ENCODE results near the gene ATP10B.
"Not testable (repeated sequence)": the region's sequence is repeated elsewhere in the genome, so short reads cannot be mapped to it uniquely, and the experiment has no call there.

ATP10B gene, protein sequence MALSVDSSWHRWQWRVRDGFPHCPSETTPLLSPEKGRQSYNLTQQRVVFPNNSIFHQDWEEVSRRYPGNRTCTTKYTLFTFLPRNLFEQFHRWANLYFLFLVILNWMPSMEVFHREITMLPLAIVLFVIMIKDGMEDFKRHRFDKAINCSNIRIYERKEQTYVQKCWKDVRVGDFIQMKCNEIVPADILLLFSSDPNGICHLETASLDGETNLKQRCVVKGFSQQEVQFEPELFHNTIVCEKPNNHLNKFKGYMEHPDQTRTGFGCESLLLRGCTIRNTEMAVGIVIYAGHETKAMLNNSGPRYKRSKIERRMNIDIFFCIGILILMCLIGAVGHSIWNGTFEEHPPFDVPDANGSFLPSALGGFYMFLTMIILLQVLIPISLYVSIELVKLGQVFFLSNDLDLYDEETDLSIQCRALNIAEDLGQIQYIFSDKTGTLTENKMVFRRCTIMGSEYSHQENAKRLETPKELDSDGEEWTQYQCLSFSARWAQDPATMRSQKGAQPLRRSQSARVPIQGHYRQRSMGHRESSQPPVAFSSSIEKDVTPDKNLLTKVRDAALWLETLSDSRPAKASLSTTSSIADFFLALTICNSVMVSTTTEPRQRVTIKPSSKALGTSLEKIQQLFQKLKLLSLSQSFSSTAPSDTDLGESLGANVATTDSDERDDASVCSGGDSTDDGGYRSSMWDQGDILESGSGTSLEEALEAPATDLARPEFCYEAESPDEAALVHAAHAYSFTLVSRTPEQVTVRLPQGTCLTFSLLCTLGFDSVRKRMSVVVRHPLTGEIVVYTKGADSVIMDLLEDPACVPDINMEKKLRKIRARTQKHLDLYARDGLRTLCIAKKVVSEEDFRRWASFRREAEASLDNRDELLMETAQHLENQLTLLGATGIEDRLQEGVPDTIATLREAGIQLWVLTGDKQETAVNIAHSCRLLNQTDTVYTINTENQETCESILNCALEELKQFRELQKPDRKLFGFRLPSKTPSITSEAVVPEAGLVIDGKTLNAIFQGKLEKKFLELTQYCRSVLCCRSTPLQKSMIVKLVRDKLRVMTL (N-terminal part only)

DNA sequence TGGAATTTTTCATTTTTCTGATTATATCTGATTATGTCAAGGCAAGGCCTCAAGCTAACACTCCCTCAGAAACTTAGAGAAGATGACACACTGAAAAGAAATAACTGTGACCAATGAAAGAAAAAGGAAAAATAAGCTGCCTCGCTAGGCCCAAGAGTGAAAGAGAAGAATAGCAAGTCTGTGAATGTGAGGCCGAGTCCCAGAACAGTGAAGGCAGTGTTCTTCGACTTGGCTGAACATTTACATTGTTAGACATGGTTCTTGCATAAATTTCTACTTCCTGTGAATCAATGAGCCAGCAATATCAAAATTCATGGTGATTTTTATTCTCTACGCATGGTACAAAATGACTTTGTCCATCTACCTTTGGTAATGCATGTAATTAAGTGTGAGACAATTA lies at the start of gene ATP10B:
Gene ATP10B, minus strand, starts transcription at position 163 of the 400 bp plus-strand sequence. CDS start 164,137 bp downstream, outside the sequence.
- DNase-seq (ENCODE audit: low read depth in 2 of 2): no peak

DNA sequence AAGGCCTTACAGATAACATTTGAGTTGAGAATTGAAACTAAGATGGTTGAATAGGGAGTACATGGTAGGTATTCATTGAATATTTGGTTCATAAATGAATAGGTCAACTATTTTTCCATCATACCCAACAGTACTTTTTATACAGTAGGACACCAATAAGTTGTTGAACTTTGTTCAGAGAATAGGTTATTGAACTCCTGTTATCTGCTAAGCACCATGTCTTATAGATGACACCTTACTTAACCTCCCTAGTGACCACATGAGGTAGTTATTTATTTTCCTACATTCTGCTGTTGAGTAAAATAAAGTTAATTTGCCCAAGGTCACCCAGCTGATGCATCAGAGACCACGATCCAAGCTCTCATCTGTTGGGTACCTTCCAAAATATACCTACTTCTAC lies 49.6 kb upstream of the ATP10B start:
- no peak for DNase-seq (ENCODE audit: low read depth in 2 of 2)

DNA sequence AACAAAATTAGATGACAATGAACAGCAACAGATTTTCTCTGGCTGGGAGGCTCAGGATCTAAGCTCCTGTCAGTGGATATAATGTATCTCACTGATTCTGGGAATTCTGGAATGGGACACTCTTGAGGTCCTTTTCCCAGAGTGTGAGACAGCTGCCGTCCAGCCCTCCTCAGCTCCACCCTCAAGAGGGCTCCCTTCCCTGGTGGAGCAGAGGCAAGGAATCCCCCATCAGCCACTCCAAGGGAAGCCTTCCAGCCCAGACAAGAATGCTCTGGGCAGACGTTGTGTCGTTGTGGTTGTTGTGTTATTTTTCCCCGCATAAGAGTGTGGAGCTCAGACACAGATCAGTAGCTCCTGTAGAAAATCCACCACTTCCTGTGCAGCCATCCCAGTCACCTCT lies 47.7 kb upstream of the ATP10B start:
- no peak for DNase-seq (ENCODE audit: low read depth in 2 of 2)

DNA sequence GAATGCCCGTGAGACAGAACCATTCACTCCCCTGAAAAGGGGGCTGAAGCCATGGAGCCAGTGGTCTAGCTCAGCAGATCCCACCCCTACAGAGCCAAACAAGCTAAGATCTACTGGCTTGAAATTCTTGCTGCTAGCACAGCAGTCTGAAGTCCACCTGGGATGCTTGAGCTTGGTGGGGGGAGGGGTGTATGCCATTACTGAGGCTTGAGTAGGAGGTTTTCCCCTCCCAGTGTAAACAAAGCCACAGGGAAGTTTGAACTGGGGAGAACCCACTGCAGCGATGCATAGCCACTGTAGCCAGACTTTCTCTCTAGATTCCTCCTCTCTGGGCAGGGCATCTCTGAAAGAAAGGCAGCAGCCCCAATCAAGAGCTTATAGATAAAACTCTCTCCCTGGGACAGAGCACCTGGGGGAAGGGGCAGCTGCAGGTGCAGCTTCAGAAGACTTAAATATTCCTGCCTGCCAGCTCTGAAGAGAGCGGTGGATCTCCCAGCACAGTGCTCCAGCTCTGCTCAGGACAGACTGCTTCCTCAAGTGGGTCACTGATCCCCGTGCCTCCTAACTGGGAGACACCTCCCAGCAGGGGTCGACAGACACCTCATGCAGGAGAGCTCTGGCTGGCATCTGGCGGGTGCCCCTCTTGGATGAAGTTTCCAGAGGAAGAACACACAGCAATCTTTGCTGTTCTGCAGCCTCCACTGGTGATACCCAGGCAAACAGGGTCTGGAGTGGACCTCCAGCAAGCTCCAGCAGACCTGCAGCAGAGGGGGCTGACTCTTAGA lies 41.4 kb upstream of the ATP10B start:
- DNase-seq (ENCODE audit: low read depth in 2 of 2): not testable (repeated sequence)

DNA sequence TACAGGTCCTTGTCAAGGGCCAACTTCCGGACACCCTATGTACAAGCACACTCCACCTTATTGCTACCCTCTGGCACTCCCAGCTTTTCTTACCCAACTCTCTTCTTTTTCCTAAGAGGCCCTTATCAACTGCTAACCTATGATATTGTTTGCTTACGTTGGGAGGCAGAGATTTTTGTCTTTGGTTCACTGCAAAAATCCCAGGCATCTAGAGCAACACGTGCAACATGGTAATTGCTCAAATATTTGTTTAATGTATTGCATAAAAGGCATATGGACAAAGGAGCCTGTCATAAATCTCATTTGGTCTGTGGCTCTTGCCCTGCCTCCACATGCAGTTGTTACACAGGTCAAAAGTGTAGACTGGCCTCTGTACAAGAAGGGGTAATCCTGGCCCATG lies 35.8 kb upstream of the ATP10B start:
- DNase-seq (ENCODE audit: low read depth in 2 of 2): no peak

DNA sequence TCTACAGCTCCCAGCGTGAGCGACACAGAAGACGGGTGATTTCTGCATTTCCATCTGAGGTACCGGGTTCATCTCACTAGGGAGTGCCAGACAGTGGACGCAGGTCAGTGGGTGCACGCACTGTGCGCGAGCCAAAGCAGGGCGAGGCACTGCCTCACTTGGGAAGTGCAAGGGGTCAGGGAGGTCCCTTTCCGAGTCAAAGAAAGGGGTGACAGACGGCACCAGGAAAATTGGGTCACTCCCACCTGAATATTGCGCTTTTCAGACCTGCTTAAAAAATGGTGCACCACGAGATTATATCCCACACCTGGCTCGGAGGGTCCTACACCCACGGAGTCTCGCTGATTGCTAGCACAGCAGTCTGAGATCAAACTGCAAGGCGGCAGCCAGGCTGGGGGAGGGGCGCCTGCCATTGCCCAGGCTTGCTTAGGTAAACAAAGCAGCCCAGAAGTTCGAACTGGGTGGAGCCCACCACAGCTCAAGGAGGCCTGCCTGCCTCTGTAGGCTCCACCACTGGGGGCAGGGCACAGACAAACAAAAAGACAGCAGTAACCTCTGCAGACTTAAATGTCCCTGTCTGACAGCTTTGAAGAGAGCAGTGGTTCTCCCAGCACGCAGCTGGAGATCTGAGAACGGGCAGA lies 21.7 kb upstream of the ATP10B start:
- DNase-seq (ENCODE audit: low read depth in 2 of 2): not testable (repeated sequence)

DNA sequence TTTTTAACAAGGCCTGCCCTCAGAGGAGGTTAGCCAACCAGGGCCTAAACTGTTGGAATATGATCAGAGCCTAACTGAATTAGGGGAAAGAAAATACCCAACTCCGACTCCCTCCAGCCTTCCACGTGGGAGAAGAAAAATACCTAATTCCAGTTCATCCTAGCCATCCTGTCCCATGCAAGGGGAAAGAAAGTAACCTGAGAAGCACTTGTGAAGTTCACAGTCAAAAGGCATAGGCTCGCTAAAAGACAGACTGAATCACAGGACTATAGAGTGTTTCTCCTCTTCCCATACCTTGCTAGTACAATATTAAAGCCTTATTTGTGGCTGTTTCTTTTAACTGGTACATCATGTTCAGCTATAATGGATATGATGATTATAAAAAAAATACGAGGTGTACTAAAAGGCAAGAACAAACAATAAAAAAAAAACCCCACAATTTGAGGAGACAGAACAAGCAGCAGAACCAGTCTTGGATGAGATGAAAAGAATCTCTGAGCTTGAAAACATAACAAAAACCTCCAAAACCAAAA lies 18.0 kb upstream of the ATP10B start:
- DNase-seq (ENCODE audit: low read depth in 2 of 2): no peak

DNA sequence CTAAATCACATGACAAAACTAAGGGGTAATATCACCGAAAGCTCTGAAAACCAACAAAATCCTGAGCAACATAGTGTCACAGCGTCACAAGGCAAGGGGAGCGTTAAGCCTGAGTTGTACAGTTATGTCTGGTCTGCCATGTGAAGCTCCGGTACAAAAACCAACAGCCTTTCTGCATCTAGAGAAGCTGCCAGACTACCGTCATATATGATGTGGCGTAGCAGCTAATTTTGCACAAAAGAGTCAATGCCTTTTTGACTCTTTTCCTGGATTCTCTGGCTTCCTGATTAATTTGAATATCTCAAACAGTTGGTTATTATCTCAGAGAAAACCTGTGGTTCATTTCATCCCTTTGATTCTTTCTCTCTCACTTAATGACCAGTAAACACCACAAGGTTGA lies 16.0 kb upstream of the ATP10B start:
- DNase-seq (ENCODE audit: low read depth in 2 of 2): no peak

DNA sequence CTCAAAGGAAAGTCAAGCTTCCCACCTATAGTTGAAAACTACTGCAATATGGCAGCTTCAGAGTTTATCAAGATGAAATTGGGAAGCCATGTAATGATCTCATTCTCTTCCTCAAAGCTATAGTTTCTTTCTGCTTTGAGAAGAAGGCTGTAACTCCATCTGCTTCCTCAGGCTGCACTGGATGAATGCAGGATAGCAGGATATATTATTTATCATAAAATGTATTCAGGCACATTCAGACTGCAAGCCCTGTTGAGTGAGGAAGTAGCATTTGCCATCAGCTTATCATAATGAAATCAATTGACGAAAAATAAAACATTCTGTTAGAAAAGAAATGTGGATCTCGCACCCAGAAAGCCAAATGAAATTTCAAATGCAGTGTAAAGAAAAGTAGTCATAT lies 560 bp downstream of the ATP10B start:
- no peak for DNase-seq (ENCODE audit: low read depth in 2 of 2)

DNA sequence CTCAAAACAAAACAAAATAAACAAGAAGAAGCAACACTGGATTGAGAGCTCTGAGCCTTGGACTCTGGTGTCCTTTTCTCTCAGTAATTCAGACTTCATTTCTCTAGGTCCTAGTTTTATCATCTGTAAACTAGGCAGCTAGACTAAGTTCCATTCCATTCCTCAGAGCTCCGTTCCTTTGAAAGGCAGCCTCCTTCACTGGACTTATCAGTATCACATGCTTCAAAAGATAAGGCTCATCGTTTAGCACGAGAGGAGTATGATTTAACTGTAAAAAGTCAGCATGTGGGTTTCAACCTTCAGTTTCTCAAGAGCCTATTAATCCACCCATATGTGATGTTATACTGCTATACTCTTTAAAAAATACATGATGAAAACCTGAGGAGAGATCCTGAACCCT lies 1.6 kb downstream of the ATP10B start:
- DNase-seq (ENCODE audit: low read depth in 2 of 2): no peak

DNA sequence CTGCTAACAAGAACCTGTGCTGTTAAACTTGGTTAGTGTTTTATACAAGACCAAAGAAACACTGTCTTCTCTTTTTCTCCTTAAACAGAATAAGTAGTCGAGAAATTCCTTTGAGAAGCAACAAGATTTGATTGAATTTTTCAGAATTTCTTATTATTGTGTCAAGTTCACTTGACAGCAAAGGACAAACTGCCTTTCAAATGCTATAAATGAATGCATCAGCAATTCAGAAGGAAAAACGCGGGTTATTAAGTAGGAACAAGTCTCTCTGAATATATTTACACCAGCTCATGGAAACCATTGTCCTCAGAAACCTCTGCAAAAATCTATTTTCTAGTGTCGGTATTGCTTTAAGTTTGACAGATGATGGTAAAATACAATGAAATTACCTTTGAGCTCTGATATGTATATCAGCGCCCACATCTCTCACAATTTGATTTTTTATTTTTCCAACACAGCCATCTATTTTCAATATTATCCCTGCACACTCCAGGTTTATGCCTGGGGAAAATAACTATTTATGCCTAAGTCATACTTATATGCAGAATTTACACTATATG lies 4.4 kb downstream of the ATP10B start:
- no peak for DNase-seq (ENCODE audit: low read depth in 2 of 2)

DNA sequence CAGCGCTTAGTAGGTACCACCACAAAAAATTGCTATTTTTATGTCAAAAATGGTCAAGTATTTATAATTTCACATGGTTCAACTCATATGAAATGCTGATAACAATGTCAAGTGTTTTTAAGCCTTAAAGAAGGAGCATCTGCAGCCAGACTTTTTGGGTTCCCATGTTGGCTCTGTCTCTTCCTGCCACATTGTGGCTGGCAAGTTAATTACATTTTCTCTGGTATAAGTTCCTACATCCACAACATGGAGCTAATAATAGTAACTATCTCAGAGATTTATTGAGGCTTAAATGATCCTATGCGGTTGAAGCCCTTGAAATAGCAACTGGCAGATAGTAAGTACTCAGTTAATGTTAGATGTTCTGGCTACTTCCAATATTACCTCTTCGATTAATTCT lies 5.4 kb downstream of the ATP10B start:
- no peak for DNase-seq (ENCODE audit: low read depth in 2 of 2)

DNA sequence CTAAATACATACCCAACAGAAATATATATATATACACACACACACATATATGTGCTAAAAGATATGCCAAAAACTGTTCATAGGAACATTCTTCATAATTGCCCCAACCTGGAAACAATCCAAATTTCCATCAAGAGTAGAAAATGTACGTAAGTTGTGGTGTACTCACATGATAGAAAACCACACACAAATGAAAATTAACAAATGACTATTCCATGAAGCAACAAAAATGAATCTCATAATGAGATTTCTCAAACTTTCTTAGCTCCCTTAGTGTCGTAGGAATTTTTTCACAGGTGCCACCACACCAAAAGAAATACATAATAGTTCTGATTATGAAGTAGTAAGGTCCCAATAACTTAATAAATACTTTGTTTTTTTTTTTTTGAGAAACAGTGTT lies 7.8 kb downstream of the ATP10B start:
- no peak for DNase-seq (ENCODE audit: low read depth in 2 of 2)

DNA sequence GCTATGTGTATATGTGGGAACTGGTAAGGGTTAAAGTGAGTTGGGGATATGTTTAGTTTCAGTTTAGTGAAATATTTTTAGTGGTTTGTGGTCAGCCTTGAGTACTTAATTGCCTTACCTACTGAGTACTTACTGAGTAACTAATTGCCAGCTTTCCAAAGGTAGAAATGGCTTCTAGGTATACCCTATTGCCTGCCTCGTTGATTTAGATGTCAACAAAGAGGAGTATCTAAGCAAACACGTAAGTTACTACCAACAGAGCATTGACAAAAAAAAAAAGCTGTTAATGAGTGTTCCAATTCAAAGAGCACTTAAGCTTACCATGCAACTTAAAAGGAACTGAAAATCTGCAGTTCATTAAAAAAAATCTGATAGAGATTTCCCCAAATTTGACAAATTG lies 8.8 kb downstream of the ATP10B start:
- no peak for DNase-seq (ENCODE audit: low read depth in 2 of 2)

DNA sequence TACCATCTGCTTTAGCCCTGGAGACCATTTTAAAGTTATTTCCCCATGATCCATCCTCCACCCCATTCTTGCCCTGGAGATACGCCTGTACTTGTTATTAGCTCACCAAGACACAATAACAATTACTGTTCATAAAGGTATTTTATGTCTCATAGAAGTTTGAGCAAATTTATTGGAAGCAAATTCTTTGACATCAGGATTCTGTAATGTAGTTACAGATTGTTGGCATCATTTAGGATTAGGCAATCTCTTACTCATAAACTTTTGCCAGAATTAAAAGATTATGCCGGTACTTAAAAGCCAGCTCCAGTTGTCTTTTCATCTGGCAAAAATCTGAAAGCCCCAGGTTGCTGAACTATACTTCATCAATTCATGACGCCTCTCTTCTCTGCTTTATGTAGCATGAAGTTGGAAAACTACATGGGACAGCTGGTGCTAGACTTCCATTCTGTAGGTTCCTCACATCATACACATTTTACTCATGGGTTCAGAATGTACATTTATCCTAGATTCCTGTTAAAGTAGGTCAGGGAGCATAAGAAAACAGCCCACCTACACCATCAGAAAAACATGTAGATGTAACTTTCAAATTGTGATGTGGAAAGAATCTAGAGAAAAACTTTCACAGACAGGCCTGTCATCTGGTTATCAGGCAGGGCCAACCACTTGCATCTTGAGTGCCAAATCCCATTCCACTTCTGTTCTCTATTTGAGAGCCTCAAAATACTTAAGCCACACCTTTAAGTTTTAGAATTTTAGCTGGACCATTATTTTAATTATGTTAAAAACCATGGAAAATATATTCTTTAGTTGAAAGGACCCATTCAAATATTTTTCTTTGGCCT lies 14.0 kb downstream of the ATP10B start:
- DNase-seq (ENCODE audit: low read depth in 2 of 2): peak in 1 of 2 experiments; percentile 19

DNA sequence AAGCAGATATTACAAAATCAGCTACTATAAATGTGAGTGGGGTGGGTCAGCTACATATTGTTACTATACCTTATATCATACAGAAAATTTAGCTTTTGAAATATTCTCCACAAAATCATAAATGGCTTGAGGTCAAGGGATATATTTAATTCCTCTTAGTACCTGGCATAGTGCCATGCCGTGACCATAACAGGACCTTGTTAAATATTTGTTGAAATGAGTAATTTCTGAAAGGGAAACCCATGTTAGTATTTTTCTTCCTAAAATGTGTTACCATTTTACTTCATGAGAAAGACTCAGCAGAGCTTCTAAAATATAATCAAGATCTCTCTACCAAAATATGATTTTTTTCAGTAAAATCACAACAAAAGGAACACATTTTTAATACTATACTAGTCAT lies 14.8 kb downstream of the ATP10B start:
- DNase-seq (ENCODE audit: low read depth in 2 of 2): no peak

DNA sequence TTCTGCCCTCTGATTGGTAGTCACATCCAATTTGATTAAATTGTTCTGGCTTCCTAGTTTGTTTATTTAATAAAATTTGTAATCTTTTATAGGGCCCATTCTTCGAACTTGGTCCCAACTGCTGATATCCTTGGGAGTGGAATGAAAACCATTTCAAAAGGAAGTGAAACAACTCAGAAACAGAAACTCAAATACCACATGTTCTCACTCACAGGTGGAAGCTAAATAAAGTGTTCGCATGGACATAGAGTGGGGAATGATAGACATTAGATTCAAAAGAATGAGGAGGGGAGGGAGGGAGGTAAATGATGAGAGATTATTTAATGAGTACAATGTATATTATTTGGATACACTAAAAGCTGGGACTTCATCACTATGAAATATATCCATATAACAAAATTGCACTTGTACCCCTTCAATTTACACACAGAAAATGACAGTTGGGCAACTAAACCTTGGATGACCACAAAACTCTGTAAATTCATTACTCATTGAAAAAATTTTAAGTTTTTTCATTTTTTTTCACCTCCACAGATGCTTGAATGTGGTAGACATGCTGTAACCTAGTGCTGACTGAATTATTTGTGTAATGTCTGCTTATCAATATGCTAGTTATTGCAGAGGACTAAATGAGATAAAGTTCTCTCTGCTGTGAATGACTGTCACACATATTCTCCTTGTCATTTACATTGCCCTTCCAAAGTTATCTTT lies 16.0 kb downstream of the ATP10B start:
- no peak for DNase-seq (ENCODE audit: low read depth in 2 of 2)

DNA sequence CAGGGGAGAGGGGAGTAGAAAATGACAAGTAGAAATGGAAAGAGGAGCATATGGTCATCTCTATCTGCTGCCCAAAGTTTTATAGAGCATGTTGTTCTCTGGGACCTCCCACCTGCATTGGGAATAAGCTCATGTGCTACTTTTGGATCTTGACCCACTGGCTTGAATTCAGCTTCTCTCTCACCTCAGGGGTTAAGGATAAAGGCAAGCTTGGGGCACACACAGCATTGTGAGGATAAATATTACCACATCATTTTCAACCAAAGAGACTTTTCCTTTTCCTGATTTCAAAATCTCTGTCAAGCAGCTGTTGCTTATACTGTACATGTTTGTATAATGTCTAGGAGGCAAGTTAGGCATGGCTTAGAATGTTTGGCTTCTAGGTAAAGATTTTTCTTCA lies 16.6 kb downstream of the ATP10B start:
- DNase-seq (ENCODE audit: low read depth in 2 of 2): no peak

DNA sequence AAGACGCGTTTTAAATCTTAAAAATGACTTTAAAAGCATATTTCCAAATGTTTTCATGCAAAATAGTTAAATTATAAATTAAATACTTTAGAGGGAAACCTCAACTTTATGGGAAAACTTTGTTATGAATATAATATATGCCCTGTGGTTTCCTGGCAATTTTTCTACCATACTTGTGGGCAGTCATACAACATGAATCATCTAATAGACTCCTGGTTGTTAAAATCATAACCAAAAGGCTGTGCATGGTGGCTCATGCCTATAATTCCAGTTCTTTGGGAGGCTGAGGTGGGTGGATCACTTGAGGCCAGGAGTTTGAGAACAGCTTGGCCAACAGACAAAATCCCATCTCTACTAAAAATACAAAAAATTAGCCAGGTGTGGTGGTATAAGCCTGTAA lies 18.2 kb downstream of the ATP10B start:
- peak in 1 of 2 experiments; percentile 10 for DNase-seq (ENCODE audit: low read depth in 2 of 2)

Data from fibroblast of skin of left biceps (primary cell).